HG03469 (cell line): Measurements from ENCODE around the gene KIR2DL1.
"Not testable (repeated sequence)": the region's sequence is repeated elsewhere in the genome, so short reads cannot be mapped to it uniquely, and the experiment has no call there.

ENCODE experiments used
- ATAC-seq: cut with Tn5 transposase; IDR thresholded peaks from one replicate; pipeline ENCODE4 v1.9.1; 2021; ENCODE audit warnings: mild to moderate bottlenecking, moderate library complexity, moderate number of reproducible peaks; ENCODE audit not compliant: unreplicated experiment

KIR2DL1 gene

DNA sequence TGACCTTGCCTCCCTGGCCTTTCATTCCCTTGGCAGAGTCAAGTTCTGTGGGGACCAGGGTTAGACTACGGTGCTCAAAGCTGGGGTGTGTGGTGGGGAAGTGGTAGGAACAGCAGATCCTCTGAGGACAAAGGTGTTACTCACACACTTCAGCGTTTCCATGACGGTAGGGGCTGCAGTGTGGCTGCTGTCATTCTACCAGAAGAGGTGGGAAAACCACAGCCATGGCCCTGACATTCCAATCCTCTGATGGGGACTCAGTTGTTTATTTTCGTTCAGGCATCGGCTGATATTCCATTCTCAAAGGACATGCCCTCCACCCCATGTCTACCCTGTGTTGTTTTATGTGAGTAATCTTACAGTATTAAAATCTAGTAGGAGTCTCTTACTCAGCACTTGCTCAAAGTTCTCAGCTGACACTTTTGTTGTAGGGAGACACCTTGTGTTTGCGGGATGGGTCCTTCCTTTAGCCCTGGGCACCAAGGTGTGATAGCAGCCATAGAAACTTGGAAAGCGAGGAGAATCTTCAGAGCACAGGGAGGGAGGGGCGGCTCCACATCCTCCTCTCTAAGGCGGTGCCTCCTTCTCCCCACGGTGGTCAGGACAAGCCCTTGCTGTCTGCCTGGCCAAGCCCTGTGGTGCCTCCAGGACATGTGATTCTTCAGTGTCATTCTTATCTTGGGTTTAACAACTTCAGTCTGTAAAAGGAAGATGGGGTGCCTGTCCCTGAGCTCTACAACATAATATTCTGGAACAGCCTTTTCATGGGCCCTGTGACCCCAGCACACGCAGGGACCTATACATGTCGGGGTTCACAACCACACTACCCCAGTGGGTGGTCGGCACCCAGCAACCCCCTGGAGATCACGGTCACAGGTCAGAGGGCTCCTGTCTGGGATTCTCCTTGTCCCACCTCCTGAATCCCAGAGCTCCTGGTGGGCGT, 1.7 kb downstream of the KIR2DL1 start:
- not testable (repeated sequence) for ATAC-seq

DNA sequence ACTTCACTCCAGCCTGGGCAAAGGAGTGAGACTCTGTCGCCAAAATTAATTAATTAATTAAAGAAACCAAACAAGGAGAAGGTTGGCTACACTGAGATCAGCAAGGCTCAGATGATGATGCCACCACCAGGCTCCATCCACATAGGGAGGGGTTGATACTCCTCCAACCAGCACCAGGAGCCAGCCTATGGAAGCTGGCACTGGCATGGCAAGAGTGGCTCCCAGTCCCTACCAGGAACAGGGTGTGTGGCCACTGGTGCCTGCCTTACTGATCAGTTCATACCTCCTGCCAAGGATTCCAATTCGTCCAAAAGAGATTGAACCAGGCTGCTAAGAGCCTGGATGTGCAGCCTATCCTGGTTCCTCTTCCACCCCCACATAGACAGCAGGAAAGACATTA, 3.1 kb downstream of the KIR2DL1 start:
- ATAC-seq: not testable (repeated sequence)

DNA sequence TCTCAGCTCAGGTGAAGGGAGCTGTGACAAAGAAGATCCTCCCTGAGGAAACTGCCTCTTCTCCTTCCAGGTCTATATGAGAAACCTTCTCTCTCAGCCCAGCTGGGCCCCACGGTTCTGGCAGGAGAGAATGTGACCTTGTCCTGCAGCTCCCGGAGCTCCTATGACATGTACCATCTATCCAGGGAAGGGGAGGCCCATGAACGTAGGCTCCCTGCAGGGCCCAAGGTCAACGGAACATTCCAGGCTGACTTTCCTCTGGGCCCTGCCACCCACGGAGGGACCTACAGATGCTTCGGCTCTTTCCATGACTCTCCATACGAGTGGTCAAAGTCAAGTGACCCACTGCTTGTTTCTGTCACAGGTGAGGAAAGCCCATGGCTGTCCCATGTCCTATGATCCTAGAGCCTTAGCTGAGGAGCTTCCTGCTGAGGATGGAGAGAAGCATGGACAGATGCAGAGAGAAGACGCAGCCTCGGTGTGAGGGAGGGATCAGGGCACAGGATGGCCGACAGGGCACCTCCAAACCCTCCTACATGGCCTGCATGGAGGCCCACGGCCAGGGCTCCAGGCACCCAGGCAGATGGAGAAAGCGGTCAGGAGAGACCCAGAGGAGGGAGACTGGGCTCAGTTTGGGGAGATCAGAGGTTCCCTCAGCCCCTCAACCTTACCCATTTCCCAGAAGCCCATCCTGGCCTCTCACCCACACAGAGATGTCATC, 5.7 kb downstream of the KIR2DL1 start:
- ATAC-seq: not testable (repeated sequence)

DNA sequence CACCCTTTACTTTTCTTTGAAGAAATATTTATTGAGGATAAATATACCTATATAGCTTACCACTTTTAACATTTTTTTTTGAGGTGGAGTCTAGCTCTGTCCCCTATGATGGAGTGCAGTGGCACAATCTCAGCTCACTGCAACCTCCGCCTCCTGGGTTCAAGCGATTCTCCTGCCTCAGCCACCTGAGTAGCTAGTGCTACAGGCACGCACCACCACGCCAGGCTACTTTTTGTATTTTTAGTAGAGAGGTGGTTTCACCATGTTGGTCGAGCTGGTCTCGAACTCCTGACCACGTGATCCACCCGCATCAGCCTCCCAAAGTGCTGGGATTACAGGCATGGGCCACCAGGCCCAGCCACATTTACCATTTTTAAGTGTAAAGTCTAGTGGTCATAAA, 6.2 kb downstream of the KIR2DL1 start:
- ATAC-seq: not testable (repeated sequence)

DNA sequence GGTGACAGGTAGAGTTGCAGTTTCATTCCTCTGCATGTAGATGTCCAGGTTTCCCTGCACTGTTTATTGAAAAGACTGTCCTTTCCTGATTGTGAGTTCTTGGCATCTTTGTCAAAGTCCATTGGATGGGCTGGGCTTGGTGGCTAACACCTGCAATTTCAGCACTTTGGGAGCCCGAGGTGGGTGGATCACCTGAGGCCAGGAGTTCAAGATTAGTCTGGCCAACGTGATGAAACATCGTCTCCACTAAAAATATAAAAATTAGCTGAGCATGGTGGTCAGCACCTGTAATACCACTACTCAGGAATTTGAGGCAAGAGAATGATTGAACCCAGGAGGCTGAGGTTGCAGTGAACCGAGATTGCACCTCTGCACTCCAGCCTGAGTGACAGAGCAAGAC, 8.3 kb downstream of the KIR2DL1 start:
- ATAC-seq: not testable (repeated sequence)

DNA sequence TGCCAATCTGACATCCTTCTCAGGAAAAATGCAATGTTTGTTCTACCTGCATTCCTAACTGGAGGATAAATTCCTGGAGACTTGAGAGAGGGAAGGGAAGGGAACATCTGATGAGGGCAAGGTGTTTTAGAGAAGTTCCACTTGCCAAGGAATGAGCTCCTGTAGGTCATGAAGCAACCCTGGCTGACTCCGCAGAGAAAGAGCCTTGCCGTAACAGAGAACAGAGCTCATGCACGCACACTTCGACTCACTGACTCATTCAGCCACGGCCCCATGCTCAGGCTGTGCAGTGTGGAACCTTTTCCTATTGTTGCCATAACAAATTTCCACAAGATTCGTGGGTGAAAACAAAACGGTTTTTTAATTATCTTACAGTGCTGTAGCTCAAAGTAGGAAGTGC, 9.3 kb downstream of the KIR2DL1 start:
- ATAC-seq: not testable (repeated sequence)

DNA sequence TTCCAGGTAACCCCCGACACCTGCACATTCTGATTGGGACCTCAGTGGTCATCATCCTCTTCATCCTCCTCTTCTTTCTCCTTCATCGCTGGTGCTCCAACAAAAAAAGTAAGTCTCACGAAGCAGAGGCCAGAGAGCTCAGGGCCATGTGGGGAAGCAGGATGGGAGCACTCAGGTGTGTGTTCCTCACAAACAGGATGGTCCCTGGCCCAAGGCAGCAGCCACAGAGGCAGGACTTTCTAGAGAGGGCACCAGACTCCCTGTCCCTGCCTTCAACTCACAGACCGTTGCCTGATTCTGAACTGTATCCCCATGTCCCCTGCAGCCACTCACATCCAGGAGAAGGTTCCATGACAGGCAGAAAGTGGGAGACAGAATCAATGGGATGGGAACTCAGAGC, 13.3 kb downstream of the KIR2DL1 start:
- not testable (repeated sequence) for ATAC-seq

DNA sequence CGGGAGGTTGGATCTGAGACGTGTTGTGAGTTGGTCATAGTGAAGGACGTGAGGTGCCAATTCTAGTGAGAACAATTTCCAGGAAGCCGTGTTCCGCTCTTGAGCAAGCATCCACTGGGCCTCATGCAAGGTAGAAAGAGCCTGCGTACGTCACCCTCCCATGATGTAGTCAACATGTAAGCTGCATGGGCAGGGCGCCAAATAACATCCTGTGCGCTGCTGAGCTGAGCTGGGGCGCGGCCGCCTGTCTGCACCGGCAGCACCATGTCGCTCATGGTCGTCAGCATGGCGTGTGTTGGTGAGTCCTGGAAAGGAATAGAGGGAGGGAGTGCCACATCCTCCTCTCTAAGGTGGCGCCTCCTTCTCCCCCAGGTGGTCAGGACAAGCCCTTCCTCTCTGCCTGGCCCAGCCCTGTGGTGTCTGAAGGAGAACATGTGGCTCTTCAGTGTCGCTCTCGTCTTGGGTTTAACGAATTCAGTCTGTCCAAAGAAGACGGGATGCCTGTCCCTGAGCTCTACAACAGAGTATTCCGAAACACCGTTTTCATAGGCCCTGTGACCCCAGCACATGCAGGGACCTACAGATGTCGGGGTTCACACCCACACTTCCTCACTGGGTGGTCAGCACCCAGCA, 16.6 kb downstream of the KIR2DL1 start:
- not testable (repeated sequence) for ATAC-seq

DNA sequence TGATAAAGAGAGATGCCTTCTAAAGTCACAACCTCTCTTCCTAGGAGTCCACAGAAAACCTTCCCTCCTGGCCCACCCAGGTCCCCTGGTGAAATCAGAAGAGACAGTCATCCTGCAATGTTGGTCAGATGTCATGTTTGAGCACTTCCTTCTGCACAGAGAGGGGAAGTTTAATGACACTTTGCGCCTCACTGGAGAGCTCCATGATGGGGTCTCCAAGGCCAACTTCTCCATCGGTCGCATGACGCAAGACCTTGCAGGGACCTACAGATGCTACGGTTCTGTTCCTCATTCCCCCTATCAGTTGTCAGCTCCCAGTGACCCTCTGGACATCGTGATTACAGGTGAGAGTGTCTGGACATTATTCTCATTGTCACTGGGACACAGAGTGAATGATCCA, 18.6 kb downstream of the KIR2DL1 start:
- not testable (repeated sequence) for ATAC-seq

DNA sequence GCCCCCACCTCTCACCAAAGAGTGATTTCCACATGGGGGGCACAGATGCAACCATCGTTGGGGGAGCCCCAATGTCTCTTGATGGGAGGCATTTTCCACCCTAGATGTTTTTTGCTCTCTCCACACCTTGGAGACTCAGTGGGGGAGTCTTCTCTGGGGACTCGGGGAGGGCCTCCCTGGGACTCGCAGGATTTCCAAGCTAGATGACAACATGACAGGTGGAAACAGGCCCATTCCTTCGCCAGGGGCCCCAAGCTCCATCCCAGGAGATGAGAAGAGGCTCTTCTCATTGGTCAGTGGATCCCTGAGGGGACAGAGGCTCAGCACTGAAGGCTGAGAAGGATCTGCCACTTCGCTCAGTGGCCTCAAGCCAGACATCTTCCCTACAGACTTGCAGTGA, 21.1 kb downstream of the KIR2DL1 start:
- no peak for ATAC-seq

DNA sequence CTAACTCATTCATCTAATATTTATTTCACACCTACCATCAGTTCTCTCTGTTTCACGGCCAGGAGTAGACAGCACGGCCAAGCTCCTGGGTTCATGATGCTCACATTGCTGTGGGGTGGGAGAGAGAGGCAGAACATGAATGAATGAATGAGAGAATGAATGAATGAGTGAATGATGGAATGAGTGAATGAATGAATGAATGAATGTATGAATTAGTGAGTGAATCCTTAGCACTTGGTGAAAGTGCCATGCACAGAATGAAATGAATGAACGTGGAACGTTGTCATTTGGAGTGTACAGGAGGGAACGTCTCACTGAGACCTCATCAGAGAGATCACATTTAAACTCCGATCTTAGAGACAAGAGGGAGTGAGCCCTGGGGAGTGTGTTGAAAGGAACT, 21.9 kb downstream of the KIR2DL1 start:
- ATAC-seq: no peak

DNA sequence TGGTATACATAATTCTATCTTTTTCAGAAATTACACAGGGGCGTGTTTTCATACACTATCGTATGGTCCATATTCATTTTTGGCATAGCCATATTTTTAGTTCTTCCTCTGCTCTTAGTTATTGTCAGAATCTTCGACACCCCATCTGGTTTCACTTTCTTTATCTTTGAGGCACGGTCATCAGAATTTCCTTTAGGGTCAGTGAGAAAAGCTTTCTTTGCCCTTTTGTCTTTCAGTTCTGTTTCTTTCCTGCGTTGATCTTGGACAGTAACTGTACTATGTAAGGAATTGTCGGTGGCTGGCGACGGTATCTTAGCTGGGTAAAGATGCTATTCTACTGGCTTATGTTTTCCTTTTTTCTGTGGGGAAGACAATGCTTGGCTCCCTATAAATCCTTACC, 23.2 kb downstream of the KIR2DL1 start:
- ATAC-seq: no peak

DNA sequence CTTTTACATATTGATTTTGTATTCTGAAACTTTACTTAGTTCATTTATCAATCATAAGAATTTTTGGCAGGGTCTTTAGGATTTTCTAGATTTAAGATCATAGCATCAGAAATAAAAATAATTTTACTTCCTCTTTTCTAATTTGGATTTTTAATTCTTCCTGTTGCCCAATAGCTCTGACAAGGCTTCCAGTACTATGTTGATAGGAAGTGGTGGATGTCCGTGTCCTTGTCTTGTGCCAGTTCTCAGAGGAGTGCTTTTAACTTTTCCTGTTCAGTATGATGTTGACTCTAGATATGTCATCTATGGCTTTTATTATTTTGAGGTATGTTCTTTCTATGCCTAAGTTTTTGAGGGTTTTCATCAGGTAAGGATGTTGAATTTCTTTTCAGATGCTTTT, 26.2 kb downstream of the KIR2DL1 start:
- ATAC-seq: no peak

DNA sequence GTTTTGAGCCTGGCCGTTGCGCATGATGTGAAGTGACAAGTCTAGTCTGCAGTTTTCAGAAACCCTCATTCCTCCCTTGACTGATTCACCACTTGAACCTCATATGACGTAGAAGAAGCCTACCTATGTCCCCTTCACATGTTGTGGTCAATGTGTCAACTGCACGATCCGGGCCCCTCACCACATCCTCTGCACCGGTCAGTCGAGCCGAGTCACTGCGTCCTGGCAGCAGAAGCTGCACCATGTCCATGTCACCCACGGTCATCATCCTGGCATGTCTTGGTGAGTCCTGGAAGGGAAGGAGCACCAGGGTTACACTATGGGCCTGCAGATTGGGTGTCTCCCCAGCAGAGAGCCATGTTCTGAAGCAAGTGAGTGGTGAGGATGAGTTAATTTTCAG, 33.8 kb downstream of the KIR2DL1 start, which contains the start of gene KIR2DL4:
TSS of gene KIR2DL4 (plus strand) at position 201 of the 400 bp plus-strand sequence. CDS start at position 243, 42 bp downstream.
- no peak for ATAC-seq

DNA sequence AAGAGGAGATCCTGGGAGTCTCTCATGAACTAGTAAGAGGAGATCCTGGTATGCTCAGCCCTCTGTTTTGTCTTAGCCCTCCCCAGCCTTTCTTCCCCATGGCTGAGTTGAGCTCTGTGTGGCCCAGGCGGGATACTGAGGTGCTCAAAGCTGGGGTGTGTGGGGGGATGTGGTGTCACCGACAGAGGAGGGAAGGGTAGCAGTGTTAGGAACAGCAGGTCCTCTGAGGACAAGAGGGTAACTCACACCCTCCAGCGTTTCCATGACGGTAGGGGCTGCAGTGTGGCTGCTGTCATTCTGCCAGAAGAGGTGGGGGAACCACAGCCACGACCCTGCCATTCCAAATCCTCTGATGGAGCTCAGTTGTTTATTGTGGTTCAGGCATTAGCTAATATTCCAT, 34.5 kb downstream of the KIR2DL1 start:
- no peak for ATAC-seq

DNA sequence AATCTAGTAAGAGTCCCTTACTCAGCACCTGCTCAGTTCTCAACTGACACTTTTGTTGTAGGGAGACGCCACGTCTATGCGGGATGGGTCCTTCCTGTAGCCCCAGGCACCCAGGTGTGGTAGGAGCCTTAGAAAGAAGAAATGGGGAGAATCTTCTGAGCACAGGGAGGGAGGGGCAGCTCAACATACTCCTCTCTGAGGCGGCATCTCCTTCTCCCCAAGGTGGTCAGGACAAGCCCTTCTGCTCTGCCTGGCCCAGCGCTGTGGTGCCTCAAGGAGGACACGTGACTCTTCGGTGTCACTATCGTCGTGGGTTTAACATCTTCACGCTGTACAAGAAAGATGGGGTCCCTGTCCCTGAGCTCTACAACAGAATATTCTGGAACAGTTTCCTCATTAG, 35.0 kb downstream of the KIR2DL1 start:
- ATAC-seq: no peak

DNA sequence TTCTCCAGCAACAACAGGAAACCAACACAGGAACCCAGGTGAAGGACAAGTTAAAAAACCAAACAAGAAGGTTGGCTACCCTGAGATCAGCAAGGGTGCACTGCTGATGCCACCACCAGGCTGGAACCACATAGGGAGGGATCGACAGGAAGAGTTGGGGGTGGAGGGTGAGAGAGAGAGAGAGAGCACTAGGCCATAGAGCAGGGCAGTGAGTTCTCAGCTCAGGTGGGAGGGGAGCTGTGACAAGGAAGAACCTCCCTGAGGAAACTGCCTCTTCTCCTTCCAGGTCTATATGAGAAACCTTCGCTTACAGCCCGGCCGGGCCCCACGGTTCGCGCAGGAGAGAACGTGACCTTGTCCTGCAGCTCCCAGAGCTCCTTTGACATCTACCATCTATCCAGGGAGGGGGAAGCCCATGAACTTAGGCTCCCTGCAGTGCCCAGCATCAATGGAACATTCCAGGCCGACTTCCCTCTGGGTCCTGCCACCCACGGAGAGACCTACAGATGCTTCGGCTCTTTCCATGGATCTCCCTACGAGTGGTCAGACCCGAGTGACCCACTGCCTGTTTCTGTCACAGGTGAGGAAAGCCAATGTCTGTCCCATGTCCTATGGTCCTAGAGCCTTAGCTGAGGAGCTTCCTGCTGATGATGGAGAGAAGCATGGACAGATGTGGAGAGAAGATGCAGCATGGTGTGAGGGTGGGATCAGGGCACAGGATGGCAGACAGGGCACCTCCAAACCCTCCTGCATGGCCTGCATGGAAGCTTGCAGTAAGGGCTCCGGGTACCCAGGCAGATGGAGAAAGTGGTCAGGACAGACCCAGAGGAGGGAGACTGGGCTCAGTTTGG, 36.3 kb downstream of the KIR2DL1 start:
- ATAC-seq: no peak

DNA sequence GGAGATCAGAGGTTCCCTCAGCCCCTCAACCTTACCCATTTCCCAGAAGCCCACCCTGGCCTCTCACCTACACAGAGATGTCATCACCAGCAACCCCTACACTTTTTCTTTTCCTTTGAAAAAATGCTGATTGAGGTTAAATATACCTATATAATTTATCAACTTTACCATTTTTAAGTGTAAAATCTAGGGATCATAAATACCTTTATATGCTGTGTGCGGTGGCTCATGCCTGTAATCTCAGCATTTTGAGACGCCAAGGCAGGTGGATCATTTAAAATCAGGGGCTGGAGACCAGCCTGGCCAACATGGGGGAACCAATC, 36.9 kb downstream of the KIR2DL1 start:
- no peak for ATAC-seq

DNA sequence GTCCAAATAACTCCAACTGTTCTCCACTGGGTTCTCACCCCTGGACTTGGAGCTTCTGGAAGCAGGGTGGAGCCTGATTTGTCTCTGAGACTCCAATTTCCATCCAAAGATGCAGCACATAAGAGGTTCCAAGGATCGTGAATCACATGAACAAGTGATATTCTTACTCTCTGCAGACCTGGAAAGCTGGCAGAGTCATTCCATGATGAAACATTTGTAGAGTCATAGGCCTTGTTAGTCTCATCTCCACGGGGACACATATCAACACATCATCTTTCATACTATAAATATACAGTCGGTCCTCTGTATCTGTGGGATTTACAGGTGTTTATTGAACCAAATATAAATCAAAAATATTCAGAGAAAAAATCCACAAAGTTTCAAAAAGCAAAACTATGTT, 45.0 kb downstream of the KIR2DL1 start:
- not testable (repeated sequence) for ATAC-seq

DNA sequence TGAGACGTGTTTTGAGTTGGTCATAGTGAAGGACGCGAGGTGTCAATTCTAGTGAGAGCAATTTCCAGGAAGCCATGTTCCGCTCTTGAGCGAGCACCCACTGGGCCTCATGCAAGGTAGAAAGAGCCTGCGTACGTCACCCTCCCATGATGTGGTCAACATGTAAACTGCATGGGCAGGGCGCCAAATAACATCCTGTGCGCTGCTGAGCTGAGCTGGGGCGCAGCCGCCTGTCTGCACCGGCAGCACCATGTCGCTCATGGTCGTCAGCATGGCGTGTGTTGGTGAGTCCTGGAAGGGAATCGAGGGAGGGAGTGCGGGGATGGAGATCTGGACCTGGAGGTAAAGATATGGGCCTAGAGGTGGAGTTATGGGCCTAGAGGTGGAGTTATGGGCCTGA, 46.7 kb downstream of the KIR2DL1 start, which contains the start of gene KIR3DL1:
TSS of gene KIR3DL1 (plus strand) at position 218 of the 400 bp plus-strand sequence.
- ATAC-seq: not testable (repeated sequence)
